HuH-7.5 (cell line): ENCODE measurements around the gene PTPRN2.

Experiments
- DNase-seq: peaks from one replicate; pipeline ENCODE4 v3.0.0; 2011; ENCODE audit warnings: low spot score

The PTPRN2 gene

DNA sequence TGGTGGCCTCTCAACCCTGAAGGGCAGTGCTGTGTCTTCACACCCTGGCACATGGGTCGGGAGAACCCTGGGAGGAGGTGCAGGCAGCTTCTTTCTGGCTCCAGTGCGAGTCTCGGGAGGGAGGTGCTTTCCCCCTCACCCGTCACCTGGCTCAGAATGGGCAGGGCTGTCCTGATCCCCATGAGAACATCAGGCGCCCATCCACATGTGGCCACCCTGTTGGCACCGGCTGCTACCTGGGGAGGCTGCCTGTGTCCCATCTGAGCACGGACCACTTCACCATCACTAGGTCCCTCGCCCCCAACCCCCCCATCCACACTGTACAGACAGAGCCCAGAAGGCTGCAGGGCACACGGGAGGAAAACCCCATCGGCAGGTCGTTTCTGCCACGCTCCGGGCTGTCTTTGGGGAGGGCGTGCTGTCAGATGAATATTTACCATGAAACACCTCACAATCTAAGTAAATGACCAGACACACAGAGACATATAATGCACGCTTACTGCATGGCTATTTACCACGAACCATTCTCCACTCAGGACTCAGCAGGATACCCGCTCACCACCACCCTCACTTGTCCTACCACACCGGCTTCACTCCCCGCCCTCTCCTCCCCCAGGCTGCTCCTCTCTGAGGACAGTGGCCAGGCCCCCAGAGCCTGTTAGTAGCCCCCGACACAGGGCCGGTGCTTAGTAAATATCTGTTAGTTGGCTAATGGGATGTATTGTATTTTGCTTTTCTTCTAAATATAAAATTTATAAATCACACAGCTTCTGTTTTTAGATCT lies 968.6 kb downstream of the PTPRN2 start:
- DNase-seq = no peak

DNA sequence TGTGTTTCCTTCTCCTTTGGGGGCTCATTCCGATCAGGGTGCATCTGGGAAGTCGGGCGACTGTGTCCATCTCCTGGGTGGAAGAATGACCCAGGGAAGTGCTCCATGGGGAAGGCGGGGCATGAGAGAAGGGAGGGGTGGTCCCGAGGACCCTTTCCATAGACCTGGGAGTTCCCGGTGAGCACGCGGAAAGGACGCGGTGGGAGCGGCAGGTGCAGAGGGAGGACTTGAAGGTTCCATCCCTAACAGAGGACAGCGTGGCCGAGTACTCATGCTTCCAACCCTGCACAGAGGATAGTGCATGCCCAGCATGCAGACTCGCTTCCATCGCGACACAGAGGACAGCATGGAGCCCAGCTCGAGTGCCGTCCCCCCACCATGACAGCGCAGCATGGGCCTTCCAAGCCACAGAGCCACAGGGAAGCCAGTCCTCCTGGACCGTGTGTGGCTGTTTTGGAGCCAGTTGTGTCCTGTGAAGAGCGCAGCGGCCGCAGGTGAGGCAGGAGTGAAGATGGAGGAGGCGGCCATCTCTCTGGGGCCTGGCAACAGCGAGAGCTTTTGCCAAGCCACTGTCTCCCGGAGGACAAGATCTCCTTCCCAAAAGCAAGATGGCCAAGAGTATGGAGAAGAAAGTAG lies 969.4 kb downstream of the PTPRN2 start:
- DNase-seq = no peak

DNA sequence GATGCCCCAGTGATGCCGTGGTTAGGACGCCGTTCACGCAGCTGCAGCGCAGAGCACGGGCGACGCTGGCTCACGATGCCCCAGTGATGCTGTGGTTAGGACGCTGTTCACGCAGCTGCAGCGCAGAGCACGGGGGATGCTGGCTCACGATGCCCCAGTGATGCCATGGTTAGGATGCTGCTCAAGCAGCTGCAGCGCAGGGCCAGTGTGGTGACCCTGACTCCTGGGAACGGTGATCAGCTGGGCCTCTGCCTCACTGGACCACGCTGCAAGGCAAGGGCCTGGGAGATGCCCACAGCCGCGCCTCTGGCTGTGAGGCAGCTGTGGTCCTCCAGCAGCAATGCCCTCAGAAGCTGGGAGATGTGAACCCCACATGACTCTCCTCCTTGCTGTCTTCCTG lies 970.2 kb downstream of the PTPRN2 start:
- DNase-seq = no peak

- no peak for DNase-seq
Measured at GRCh38 chr7:157616931-157617330, 970.7 kb downstream of the PTPRN2 start.

DNA sequence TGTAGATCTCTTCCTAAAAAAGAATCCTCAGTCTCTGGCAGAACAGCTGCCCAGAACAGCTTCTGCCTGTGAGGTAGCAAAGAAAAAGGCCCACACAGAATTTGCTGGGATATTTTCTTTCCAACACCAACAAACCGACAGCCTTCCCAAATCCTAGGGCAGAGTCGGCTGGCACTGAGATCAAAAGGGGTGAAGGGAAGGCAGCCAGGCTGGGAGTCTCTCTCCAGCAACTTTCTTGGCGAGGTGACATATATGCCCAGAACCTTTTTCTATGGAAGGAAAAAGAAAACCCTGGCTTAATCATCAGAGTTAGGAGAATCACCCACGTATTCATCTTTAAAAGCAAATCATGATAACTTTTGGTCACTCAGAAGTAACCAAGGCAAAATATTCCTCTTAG lies 971.2 kb downstream of the PTPRN2 start:
- DNase-seq = no peak

DNA sequence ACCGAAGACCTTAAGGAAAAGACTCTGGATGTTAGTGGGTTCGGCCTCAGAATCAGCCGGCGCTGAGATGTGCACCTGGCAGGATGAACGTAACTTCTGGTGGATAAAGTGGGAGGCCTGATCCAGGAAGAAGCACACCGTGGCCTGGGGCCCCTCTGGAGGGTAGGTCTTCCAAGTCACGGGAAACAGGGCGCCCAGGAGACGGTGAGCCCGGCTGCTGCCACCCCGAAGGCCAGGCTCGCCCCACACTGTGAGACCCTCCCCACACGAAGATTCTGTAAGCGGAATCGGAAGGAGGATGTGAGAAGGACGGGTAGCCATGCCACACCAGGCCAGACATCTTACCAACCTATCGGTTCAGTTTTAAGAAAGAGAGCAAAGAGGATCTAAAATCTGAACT lies 971.8 kb downstream of the PTPRN2 start:
- no peak for DNase-seq

DNA sequence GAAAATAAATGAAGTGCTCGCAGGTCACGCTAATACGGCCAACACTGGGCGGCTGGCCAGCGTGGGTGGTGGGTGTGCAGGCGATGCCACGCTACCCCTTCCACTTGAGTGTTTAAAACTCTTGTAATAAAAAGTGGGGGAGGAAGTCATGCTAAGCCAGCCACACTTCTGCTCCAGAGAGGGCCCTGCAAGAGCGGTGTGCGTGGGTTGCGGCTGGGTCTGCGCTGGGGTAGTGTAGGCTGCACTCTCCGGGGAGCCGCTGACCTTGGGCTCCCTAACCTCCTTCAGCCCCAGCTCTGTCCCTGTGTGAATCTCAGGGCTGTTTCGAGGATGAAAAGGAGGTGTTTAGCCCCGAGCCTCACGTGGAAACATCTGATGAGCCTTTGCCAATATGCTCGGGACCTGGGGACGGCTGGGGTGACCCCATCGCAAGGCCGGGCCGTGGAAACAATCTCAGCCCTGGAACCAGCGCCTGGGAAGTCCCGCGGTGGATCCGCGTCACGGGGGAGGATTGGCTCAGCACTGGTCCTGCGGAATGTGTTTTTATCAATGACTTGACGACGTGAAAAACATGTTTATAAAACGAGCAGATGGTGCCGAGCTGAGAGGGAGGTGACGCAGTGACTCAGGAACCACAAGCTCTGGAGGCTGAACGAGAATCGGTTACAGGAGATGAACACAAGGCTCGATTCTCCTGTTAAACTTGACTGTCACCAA lies 972.4 kb downstream of the PTPRN2 start:
- no peak for DNase-seq

GRCh38 chr7:157614457-157615020 lies 973.1 kb downstream of the PTPRN2 start:
- no peak for DNase-seq

GRCh38 chr7:157613575-157614322 lies 973.9 kb downstream of the PTPRN2 start:
- no peak for DNase-seq

DNA sequence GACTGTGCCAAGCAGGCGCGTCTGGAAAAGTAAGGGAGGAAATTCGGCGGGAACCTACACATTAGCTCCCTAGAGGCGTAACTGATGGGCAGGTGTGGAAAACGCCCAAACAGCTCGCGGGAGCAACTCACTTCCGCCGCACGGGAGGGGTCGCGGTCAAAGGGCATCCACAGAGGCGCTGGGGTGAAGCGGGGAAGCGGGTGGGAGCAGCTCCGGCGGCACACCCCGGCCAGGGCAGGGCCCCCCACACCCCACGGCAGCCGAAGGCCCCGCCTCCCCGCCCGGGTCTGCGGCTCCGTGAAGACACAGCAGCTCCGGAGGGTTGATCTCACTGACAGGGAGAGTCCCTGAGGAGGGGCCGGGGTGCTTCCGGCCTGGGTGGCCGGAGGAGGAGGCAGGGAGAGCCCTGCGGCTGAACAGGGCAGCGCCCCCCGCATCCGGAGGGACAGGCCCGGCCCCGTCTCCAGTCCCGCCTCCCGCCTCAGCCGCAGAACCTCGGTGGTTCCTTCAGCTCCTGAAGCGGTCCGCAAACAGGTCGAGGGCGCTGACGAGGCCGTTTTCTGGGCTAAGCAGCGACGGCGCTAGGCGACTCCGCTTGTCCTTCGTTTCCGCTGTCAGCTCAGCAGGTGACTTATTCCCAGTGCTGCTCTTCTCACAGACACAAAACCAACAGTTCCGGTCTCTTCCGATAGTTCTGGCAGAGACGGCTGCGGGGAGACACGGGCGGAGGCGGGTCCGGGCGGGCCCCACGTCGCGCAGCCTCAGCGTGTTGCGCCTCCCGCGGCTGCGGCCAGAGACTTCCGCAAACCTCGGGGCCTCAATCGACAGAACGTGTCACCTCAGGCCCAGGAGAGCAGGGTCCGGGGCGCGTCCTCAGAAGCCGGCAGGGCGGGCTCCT lies 974.7 kb downstream of the PTPRN2 start:
- DNase-seq = no peak

- DNase-seq = no peak
Measured at GRCh38 chr7:157612009-157612663, 975.5 kb downstream of the PTPRN2 start.

- no peak for DNase-seq
Measured at GRCh38 chr7:157611341-157611740, 976.3 kb downstream of the PTPRN2 start.

DNA sequence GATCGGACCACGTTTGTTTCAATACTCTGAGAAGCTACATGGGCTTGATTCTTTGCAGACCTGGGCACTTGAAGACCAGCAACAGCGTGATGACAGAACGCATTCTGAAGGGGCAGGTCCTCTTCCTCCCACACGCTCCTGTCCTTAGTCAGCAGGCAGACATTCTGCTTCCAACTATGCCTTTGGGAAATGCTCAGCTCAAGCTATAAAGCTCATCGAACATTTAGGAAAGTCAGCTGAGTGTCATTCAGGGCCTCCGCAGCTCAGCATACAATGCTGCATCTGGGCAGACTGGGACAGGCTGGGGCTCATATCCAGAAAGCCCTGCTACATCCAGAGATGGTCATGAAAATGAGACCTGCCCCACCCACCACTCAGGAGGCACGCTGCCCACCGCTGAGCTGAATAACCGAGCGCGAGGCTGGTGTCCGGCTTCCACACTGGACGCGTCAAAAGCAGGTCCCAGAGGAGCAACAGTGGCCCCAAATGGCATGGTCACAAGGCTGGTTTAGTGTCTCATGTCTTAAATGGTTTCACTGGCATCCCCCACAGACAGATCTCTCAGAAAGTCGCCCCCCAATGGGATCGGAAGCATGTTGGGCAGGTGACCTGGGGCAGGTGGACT lies 976.8 kb downstream of the PTPRN2 start:
- DNase-seq = no peak

- no peak for DNase-seq
Measured at GRCh38 chr7:157609932-157610640, 977.5 kb downstream of the PTPRN2 start.

GRCh38 chr7:157609516-157609915 lies 978.1 kb downstream of the PTPRN2 start:
- DNase-seq = no peak

DNA sequence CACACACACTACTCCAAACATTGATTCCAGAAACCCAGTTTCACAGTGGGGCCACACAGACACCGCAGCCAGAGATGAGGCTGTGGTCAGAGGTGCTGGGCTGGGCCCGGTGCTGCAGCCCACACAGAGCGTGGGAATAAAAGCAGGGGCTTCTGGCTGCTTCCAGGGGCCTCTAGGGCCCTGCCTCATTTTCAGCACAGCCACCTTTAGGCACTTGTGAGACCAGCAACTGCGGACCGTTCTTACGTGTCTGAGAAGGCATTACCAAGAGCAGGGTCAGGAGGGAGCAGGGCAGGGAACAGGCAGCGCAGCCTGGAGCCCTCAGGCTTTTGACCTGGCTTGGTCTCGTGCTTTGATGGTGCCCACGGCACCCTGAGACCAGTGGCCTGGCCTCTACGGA lies 980.4 kb downstream of the PTPRN2 start:
- no peak for DNase-seq

DNA sequence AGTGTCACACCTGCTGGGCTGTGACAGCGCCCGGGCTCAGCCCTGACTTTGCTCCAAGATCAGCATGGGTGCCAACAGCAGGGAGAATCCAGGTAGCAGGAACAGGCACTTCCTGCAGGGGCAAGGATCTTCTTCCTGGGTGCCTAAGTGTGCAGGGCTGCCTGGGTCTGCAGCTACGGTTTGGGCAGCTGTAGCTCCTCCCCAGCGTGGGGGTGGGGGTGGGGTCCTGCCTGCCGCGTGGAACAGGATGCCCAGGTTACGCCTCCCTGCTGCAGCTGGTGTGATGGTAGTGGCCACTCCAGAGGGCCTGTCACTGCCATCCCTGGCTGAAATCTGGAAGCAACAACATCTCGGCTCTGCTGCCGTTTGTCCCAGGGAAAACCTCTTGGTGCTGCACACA lies 981.5 kb downstream of the PTPRN2 start:
- no peak for DNase-seq

- no peak for DNase-seq
Measured at GRCh38 chr7:157605638-157606037, 982.0 kb downstream of the PTPRN2 start.

DNA sequence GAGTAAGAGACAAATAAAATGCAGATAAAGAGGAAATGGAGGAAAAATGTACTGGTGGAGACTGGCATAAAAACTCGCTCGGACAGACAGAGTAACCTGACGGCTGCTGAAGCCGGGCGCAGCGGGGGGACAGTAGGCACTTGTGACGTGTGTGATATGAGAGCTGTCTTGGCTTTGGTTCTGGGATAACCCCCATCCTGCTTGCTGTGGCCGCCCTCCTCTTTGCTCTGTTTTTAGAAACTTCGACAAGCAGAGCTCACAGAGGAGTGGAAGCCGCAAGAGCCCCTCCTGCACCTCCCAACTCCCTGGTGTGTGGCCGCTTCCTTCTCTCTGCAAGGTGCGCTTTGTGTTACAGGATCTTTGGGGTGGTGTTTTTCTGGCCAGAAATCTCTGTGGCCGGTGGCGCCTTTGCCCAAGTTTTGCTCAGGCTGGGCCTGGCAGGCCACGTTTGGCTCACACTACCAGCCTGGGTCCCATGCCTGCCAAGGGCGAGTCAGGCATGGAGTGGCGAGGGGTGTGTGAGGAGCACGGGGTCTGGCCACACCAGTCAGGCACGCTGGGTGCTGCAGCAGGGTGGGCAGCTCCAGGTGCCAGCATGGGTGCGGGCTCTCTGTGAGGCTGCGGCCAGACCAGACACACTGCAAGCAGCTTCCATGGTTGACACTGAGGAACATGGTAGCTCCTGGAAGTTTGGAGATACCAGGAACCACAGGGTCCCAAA lies 982.8 kb downstream of the PTPRN2 start:
- no peak for DNase-seq
